ENCODE data around the gene RIPOR3. TPM values are rescaled to one million over a fixed set of nuclear protein-coding genes. Genes with fewer than 3 reads are reported as not detected.

RIPOR3 gene
- total RNA-seq, 1 donor from 2014 or later: 0.53 TPM

DNA sequence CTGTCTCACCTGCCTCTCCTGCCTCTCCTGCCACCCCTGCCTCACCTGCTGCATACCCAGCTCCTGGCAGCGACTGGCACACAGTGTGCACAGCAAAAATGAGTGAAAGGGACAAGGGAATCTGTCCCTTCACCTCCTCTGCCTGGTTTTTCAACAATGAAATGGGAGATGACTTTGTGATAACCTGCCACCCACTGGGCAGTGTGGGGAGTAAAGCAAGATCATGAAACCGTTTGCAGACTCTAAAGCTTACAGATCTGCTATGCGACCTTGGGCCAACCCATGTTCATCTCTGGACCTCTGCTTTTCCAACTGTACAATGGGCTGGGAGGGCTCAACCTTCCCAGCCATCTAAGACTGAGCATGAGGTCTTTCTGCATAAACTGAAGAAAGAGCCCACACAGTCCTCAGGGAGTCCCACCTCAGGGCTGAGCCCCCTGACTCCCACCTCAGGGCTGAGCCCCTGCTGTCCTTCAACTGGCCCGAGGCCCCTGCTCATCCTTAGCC lies 81.1 kb downstream of the RIPOR3 start:
- H3K4me3 ChIP-seq (ENCODE audit: low read depth, low read length): no peak overlapping the region
- DNase-seq (ENCODE audit: low read depth) (no peak), FAIRE-seq (no peak)
- no peaks in the 10 kb centered on the region for H3K27me3 ChIP-seq (ENCODE audit: control insufficient read depth, insufficient read depth, low read length)
- TF ChIP-seq, protein P1, sequence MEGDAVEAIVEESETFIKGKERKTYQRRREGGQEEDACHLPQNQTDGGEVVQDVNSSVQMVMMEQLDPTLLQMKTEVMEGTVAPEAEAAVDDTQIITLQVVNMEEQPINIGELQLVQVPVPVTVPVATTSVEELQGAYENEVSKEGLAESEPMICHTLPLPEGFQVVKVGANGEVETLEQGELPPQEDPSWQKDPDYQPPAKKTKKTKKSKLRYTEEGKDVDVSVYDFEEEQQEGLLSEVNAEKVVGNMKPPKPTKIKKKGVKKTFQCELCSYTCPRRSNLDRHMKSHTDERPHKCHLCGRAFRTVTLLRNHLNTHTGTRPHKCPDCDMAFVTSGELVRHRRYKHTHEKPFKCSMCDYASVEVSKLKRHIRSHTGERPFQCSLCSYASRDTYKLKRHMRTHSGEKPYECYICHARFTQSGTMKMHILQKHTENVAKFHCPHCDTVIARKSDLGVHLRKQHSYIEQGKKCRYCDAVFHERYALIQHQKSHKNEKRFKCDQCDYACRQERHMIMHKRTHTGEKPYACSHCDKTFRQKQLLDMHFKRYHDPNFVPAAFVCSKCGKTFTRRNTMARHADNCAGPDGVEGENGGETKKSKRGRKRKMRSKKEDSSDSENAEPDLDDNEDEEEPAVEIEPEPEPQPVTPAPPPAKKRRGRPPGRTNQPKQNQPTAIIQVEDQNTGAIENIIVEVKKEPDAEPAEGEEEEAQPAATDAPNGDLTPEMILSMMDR (IDR thresholded peaks at IDR 0.05; ENCODE audit: insufficient read depth, low read length, severe bottlenecking): peak; percentile 8
- no peaks in the 10 kb centered on the region for H3K36me3 ChIP-seq (ENCODE audit: control insufficient read depth, insufficient read depth, low read length)

DNA sequence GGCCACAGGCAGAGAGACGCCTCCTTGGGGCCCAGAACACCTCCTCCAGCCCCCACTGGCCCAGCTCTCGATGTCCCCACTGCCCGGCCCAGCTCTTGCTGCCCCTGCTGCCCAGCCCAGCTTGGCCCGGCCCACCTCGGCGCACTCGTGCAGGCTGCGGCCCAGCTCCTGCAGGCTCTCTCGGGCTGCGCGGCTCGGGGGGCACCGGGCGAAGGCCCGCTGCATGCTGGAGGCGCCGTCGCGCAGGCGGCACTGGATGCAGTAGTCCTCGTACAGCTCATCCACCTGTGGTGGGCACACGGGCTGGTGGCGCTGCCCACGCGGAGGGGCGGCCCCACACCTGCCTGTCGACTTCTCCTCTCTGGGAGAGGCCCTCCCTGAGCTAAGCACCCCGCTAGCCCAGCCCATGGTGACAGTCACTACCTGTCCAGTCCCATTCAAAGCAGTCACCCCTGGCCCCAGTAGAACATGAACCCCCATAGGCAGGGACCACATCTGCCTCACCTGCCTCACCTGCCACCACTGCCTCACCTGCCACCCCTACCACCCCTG lies 81.8 kb downstream of the RIPOR3 start:
- TF ChIP-seq, protein P1 (IDR thresholded peaks at IDR 0.05; ENCODE audit: insufficient read depth, low read length, severe bottlenecking): no peak
- FAIRE-seq (no peak), DNase-seq (ENCODE audit: low read depth) (no peak)
- no peaks in the 10 kb centered on the region for H3K36me3 ChIP-seq (ENCODE audit: control insufficient read depth, insufficient read depth, low read length)
- no peaks in the 10 kb centered on the region for H3K27me3 ChIP-seq (ENCODE audit: control insufficient read depth, insufficient read depth, low read length)
- H3K4me3 ChIP-seq (ENCODE audit: low read depth, low read length): no peak overlapping the region

DNA sequence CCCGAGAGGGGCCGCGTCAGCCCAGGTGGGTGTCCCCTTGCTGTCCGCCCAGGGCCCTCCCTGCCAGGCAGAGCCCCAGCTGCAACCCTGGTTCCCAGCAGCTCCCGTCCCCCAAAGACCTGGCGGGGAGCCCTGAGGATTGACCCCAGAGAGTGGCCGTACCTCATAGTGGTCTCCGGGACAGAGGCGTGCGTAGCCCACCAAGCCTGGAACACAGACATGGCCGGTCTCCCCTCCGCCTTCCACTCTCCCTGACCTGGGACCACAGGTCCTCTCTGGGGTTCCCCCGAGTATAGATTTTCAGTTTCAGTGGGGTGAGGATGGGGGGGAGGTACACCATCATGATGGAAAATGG lies 82.6 kb downstream of the RIPOR3 start:
- Histone ChIP-seq H3K27me3 (ENCODE audit: control insufficient read depth, insufficient read depth, low read length) (no peaks in the 10 kb centered on the region), H3K36me3 (ENCODE audit: control insufficient read depth, insufficient read depth, low read length) (no peaks in the 10 kb centered on the region), H3K4me3 (ENCODE audit: low read depth, low read length) (no peak overlapping the region)
- TF ChIP-seq, protein P1 (IDR thresholded peaks at IDR 0.05; ENCODE audit: insufficient read depth, low read length, severe bottlenecking): no peak
- DNase-seq (ENCODE audit: low read depth) (no peak), FAIRE-seq (no peak)

DNA sequence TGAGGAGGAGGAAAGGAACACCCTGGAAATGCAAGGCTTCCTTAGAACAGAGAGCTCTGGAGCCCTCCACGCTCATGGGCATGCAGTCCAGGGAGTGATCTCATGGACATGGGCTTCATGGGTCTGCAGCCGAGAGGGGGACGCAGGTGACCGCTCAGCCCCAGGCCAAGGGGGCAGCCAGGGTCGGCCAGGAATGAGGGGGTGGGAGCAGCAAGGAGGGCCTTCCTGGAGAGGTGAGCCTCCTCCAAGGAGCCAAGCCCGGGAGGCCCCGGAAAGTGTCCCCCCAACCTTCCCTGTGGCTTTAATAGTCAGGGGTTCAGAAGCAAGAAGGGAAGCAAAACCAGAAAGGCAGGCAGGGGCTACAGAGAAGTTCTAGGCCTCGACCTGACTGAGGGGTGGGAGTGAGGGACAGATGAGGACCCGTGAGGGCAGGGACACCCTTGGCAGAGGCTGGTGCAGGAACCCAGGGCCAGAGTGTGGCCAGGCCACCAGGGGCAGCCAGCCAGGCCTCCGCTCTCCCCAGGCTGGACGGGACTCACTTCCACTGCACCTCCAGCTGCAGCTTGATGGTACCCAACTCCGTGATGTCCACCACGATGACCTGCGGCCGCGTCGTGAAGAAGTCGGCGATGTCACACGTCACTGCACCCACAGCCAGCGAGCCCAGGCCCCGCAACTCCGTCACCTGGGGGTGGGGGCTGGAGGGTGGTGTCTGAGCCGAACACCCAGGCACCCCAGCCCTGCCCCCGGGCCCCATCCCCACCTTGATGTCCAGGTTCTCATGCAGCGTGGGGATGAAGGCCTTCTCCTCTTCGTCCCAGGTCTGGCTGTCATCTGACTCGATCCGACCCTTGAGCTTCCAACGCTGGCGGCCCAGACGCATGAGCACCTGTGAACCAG lies 83.2 kb downstream of the RIPOR3 start:
- TF ChIP-seq, protein P1 (IDR thresholded peaks at IDR 0.05; ENCODE audit: insufficient read depth, low read length, severe bottlenecking): no peak
- FAIRE-seq: no peak
- H3K27me3 ChIP-seq (ENCODE audit: control insufficient read depth, insufficient read depth, low read length): no peaks in the 10 kb centered on the region
- H3K36me3 ChIP-seq (ENCODE audit: control insufficient read depth, insufficient read depth, low read length): no peaks in the 10 kb centered on the region
- no peak for DNase-seq (ENCODE audit: low read depth)
- no peak overlapping the region for H3K4me3 ChIP-seq (ENCODE audit: low read depth, low read length)

DNA sequence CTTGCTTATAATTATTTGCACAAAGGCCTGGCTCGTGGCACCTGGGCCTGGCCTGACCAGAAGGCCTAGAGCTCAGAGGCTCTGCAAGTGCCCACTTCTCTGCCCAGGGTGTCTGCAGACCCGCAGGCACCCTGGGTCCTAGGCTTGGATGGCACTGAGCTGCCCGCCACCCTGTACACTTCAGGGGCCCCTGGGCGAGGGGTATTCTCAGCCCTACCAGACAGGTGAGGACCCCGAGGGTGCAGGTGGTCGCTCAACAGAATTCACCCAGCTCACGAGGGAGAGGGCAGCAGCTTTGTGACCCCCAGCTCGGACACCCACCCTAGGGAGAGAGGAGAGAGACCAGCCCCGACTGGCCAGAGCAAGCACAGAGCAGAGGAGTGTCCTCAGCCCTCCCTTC lies 83.9 kb downstream of the RIPOR3 start:
- H3K36me3 ChIP-seq (ENCODE audit: control insufficient read depth, insufficient read depth, low read length): no peaks in the 10 kb centered on the region
- H3K4me3 ChIP-seq (ENCODE audit: low read depth, low read length): no peak overlapping the region
- no peak for FAIRE-seq
- DNase-seq (ENCODE audit: low read depth): no peak
- H3K27me3 ChIP-seq (ENCODE audit: control insufficient read depth, insufficient read depth, low read length): no peaks in the 10 kb centered on the region
- TF ChIP-seq, protein P1 (IDR thresholded peaks at IDR 0.05; ENCODE audit: insufficient read depth, low read length, severe bottlenecking): no peak
